ENCODE results near the gene VWA8.

DNA sequence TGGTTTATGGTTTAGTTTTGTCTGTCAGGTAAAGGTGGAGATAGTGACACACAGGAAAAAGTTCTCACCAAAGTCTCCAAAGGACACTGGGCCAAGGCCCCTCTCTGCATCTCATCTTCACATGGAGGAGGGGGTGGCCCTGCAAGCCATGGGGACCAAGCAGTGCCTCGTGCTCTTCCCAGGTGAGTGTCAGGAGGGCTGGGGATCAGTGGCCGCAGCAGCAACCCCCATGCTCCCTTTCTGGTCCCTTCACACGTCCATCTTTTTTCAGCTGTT, 415.5 kb downstream of the VWA8 start:
- TF ChIP-seq POLR2A (IDR thresholded peaks at IDR 0.05) (no peak), EP300 (IDR thresholded peaks at IDR 0.05) (no peak)
- TF ChIP-seq, protein P1, sequence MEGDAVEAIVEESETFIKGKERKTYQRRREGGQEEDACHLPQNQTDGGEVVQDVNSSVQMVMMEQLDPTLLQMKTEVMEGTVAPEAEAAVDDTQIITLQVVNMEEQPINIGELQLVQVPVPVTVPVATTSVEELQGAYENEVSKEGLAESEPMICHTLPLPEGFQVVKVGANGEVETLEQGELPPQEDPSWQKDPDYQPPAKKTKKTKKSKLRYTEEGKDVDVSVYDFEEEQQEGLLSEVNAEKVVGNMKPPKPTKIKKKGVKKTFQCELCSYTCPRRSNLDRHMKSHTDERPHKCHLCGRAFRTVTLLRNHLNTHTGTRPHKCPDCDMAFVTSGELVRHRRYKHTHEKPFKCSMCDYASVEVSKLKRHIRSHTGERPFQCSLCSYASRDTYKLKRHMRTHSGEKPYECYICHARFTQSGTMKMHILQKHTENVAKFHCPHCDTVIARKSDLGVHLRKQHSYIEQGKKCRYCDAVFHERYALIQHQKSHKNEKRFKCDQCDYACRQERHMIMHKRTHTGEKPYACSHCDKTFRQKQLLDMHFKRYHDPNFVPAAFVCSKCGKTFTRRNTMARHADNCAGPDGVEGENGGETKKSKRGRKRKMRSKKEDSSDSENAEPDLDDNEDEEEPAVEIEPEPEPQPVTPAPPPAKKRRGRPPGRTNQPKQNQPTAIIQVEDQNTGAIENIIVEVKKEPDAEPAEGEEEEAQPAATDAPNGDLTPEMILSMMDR (IDR thresholded peaks at IDR 0.05), result no peak
